ENCODE data around the gene MAGEB10. TPM values are rescaled to one million over a fixed set of nuclear protein-coding genes. Genes with fewer than 3 reads are reported as not detected.

The MAGEB10 gene
- total and polyA plus RNA-seq, 5 experiments from 2014 or later = not detected

DNA sequence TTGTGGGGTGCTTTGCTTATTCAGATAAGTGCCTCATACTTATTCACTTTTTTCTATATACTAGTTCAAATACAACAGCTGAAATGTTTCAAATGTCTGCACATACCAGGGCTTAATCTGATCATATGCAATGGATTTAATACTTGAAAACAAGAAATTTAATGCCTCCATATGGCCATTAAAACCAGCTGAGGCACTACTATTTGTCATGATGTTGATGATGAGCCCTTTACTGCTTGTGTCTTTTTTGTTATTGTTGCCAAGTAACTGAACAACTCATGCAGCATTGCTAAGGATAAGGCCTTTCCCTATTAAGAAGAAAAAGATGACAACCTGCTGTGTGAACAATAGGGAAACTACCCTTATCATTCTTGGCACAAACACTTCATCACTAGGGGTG, 52.5 kb downstream of the MAGEB10 start:
- no peaks in the 10 kb centered on the region for H3K4me1 Mint-ChIP-seq
- no peaks in the 10 kb centered on the region for H3K36me3 Mint-ChIP-seq
- DNase-seq = no peak
- ATAC-seq = no peak
- H3K9me3 Mint-ChIP-seq = peaks cover 0 to 9% (median 4%) of the 10 kb centered on the region in 9 donors
- POLR2A ChIA-PET = no interaction called here
- no peak overlapping the region for H3K4me3 Mint-ChIP-seq
- H3K27me3 Mint-ChIP-seq = no peaks in the 10 kb centered on the region
- H3K27ac Mint-ChIP-seq = no peak overlapping the region

DNA sequence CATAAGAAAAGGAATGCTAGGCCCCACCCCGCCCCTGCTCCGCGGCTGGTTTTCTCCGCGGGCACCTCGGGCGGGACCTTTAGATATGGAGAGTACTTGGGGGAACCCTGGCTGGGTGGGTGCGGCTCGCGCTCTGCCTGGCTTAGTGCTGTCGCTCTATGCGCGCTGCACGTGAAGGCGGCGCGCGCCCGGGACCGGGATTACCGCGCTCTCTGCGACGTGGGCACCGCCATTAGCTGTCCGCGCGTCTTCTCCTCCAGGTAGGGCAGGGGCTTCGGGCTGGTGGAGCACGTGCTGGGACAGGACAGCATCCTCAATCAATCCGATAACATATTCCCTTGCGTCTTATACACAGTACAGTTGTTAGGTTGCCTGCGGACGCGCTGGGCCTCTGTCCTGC, 56.0 kb downstream of the MAGEB10 start:
- ATAC-seq = no peak
- no peak for DNase-seq
- H3K27ac Mint-ChIP-seq = no peak overlapping the region
- H3K4me1 Mint-ChIP-seq = no peaks in the 10 kb centered on the region
- H3K4me3 Mint-ChIP-seq = no peak overlapping the region
- peaks cover 0 to 9% (median 4%) of the 10 kb centered on the region in 9 donors for H3K9me3 Mint-ChIP-seq
- H3K36me3 Mint-ChIP-seq = no peaks in the 10 kb centered on the region
- POLR2A ChIA-PET = no interaction called here
- no peaks in the 10 kb centered on the region for H3K27me3 Mint-ChIP-seq

Other genes with a start within 250 kb of the MAGEB10 start
- not detected for gene DCAF8L2, start 217.6 kb upstream of the MAGEB10 start, total RNA-seq
- not detected for gene DCAF8L2, start 217.6 kb upstream of the MAGEB10 start, polyA plus RNA-seq
- gene DCAF8L1, start 173.5 kb downstream of the MAGEB10 start, total RNA-seq = not detected
- not detected for gene DCAF8L1, start 173.5 kb downstream of the MAGEB10 start, polyA plus RNA-seq